HEK293 (cell line): ENCODE data around the gene SLC43A3.

Experiments
- ZBTB20 ChIP-seq: fragments of 450-650 bp; formaldehyde crosslinking; IDR thresholded peaks from 2 replicates; pipeline ENCODE4 v1.5.1; 2016; ENCODE audit warnings: missing biosample characterization, missing genetic modification characterization
- ZNF175 ChIP-seq: fragments of 450-650 bp; formaldehyde crosslinking; IDR thresholded peaks from 2 replicates; pipeline ENCODE4 v1.5.1; 2016; ENCODE audit warnings: missing biosample characterization, missing genetic modification characterization
- ZNF394 ChIP-seq: fragments of 450-650 bp; formaldehyde crosslinking; IDR thresholded peaks from 2 replicates; pipeline ENCODE4 v1.5.1; 2016; ENCODE audit warnings: missing biosample characterization, missing genetic modification characterization, mild to moderate bottlenecking, moderate library complexity, borderline replicate concordance
- ZNF48 ChIP-seq: fragments of 450-650 bp; formaldehyde crosslinking; IDR thresholded peaks from 2 replicates; pipeline ENCODE4 v1.5.1; 2016; ENCODE audit warnings: missing biosample characterization, missing genetic modification characterization
- ZNF670 ChIP-seq: fragments of 450-650 bp; formaldehyde crosslinking; IDR thresholded peaks from 2 replicates; pipeline ENCODE4 v1.5.1; 2016; ENCODE audit warnings: missing biosample characterization, missing genetic modification characterization, low read depth

DNA sequence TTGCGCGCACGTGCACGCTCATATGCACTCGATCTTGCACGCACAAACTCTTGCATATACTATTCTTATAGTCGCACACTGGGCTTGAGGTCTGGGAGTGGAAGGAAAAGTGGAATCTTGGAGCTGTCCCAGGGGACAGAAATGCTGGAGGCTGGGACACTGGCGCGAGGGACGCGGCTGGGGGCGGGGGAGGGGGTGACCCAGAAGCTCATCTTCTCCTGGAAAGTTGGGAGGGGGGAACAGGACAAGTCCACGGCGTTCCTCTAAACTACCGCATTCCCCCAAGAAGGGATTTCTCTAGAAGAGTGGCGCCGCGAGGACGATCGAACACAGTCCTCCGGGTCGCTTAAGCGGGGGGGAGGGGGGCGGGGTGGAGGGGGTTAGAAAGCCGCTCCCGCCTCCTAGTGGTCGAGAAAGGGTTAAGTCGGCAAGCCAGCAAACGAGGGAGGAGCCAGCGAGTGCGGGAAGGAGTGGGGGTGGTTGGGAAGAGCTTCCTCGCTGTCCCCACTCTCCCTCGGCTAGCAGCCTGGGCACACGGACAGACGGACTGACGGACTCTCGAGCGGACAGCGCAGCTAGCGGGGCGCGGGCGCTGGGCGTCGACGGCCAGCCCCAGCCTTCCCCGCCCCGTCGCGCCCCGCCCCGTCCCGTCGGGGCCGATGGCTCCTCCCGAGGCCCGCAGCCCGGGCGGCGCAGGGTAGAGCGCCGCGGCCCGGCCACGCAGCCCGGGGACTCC lies 33.3 kb upstream of the SLC43A3 start, which contains the start of gene RTN4RL2:
- TF ChIP-seq ZNF175 (no peak), ZBTB20 (tag by site-specific recombination) (no peak), ZNF394 (tag by site-specific recombination) (no peak), ZNF48 (no peak), ZNF670 (tag by site-specific recombination) (no peak)
